HTR-8/SVneo (cell line): Measurements from ENCODE around the gene PRPS1.
"Not testable (repeated sequence)": the region's sequence is repeated elsewhere in the genome, so short reads cannot be mapped to it uniquely, and the experiment has no call there.

Experiments
- DNase-seq: peaks from one replicate; pipeline ENCODE4 v3.0.0; 2011; ENCODE audit warnings: low spot score, mixed read lengths; ENCODE audit not compliant: insufficient read length
- FAIRE-seq: peaks from 2 replicates; lab custom pipeline; 2011; peaks lifted over from hg19 to GRCh38; lab: Jason Lieb, UNC

PRPS1 gene

GRCh38 chrX:107672955-107673378, 44.7 kb downstream of the PRPS1 start:
- FAIRE-seq: no peak

DNA sequence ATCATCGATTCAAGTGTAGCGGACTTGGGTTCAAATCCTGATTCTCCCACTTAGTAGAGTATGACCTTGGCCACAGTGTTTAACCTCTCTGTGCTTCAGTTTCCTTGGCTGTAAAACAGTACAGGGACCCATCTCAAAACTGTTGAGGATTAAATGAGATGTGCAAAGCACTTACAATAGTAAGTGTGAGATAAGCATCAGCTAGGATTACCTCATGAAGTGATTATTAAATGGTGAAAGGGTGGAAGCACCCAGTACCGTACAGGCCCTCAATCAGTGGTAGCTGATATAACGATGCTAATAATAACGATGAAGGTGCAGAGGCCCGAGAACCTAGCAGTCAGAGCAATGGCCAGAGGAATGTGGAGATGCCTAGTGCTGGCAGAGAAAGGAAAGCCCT, 45.1 kb downstream of the PRPS1 start:
- FAIRE-seq (no peak), DNase-seq (no peak)

More at GRCh38 chrX:107672955-107673378, 44.7 kb downstream of the PRPS1 start:
- DNase-seq: no peak

DNA sequence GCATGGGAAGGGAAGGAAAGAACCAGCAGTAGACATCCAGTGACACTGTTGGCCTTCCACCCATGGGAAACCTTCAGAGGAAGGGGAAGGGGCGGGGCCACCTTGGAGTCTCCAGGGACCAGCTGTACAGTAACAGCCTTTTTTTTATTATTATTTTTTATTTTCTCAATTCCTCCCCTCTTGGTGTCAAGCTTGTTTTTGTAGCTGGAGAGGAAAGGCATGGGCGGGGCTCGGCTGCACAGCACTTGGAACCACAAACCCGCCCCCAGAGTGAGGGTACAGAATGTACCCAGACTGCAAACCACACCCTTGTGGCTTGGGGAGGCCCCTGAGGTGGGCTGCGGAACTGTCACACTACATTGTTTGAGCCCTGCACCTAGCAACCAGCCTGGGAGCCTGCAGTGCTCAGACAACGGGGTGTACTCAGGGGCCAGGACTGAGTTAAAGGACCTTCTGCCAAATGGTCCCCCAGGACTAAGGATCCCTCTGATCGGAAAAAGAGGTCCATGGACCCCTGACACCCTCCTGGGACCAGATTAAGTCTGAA, 45.7 kb downstream of the PRPS1 start:
- DNase-seq (no peak), FAIRE-seq (no peak)

GRCh38 chrX:107674480-107675364, 46.4 kb downstream of the PRPS1 start:
- DNase-seq (no peak), FAIRE-seq (no peak)

- DNase-seq (no peak), FAIRE-seq (no peak)
These were observed 47.0 kb downstream of the PRPS1 start for GRCh38 chrX:107675365-107675654.

GRCh38 chrX:107675823-107676555, 47.7 kb downstream of the PRPS1 start:
- FAIRE-seq: no peak
- DNase-seq: no peak

DNA sequence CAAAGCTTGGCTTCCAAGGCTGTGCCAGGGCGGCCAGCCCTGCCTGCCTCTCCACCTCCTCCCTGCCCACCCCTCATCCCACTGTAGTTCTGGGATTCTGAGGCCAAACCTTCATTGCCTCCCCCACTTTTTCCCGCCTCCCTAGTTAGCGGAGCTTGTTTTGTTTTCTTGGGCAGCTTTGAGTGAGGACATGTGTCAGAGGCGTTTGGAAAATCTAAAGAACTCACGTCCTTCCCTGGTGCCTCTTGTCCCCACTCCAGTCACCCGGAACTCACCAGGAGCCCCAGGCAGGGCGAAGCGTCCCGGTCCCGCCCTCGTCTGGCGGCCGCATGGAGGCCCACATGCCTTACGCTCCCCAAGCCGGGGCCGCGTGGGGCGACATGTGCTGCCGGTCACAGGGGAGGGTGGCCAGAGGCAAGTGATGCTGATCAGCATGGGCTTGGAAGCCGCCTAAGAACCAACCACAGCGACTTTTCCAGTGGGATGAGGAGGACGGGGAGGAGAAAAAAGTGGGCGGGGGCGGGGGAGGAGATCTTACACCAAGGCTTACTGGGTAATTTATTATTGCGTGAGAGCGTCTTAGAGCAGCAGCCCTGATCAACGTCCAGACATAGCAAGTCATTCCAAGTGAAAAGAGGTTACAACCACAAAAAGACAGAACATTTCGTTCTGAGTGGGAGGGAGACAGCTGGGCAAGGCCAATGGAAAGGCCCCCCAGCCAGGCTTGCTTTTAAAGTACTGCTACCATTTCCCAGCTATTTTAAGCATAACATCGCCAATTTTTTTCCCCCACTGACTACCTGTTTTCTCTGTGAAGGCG, 48.5 kb downstream of the PRPS1 start:
- FAIRE-seq: no peak
- DNase-seq: no peak

GRCh38 chrX:107677501-107677901, 49.2 kb downstream of the PRPS1 start:
- FAIRE-seq (no peak), DNase-seq (no peak)

GRCh38 chrX:107677909-107678308, 49.6 kb downstream of the PRPS1 start:
- DNase-seq (no peak), FAIRE-seq (no peak)

GRCh38 chrX:107678957-107679740, 50.8 kb downstream of the PRPS1 start:
- FAIRE-seq: no peak
- DNase-seq: no peak

- no peak for FAIRE-seq
These were observed 53.9 kb downstream of the PRPS1 start for GRCh38 chrX:107682256-107682655.

GRCh38 chrX:107683124-107683895, 55.0 kb downstream of the PRPS1 start:
- DNase-seq (no peak), FAIRE-seq (no peak)

More at GRCh38 chrX:107682256-107682655, 53.9 kb downstream of the PRPS1 start:
- DNase-seq: no peak

- DNase-seq (no peak), FAIRE-seq (no peak)
These were observed 55.6 kb downstream of the PRPS1 start for GRCh38 chrX:107683931-107684330.

DNA sequence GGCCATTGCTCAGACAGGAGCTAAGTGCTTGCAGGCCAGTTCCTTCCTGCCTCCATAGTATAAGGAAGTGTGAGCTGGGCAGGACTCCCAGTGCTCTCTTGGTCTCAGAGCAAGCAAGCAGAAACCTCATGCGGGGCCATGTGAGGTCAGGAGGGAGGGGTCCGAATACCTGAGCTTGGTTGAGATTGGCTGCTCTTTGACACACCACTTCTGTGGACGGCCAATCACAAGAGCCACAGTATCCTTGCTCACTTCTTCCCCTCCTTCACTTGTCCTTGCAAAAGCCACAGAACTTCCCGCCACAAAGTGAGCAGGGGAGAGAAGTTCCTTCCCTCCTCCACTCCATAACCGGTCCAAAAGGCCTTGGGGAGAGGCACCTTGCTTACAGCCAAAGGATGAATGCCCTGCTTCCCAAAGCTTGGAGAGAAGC, 56.7 kb downstream of the PRPS1 start:
- FAIRE-seq: no peak
- no peak for DNase-seq

DNA sequence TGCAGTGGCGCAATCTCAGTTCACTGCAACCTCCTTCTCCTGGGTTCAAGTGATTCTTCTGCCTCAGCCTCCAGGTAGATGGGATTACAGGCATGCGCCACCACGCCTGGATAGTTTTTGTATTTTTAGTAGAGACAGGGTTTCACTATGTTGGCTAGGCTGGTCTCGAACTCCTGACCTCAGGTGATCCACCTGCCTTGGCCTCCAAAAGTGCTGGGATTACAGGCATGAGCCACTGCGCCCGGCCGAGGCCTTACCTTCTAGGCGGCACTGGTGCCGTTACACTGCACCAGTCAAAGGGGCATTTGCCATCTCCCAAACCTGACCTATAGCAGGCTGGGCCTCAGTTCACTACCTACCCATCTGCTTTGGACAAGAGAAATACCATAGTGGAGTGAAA, 57.3 kb downstream of the PRPS1 start:
- not testable (repeated sequence) for DNase-seq, FAIRE-seq

- no peak for DNase-seq
- FAIRE-seq: no peak
These were observed 57.7 kb downstream of the PRPS1 start for GRCh38 chrX:107686026-107686425.

DNA sequence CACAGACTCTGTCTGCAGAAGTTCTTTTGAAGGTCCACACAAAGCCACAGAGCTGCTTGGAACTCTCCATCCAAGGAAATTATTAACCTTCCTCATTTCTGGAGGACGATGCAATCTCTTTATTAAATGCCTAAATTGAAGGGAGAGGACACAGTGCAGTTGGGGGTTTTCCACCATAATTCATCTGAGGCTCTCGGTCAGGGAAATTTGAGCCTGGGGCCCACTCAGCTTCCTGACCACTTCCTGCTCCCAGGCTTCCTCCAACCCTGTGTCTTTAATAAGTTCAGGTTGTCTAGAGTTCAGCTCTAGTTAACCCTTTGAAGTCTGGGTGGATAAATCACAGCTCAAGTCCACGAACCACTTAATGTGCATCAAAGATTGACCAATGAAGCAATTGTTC, 58.5 kb downstream of the PRPS1 start:
- peak; percentile 8 for DNase-seq
- no peak for FAIRE-seq

GRCh38 chrX:107687445-107687844, 59.1 kb downstream of the PRPS1 start:
- DNase-seq: no peak
- FAIRE-seq: no peak

DNA sequence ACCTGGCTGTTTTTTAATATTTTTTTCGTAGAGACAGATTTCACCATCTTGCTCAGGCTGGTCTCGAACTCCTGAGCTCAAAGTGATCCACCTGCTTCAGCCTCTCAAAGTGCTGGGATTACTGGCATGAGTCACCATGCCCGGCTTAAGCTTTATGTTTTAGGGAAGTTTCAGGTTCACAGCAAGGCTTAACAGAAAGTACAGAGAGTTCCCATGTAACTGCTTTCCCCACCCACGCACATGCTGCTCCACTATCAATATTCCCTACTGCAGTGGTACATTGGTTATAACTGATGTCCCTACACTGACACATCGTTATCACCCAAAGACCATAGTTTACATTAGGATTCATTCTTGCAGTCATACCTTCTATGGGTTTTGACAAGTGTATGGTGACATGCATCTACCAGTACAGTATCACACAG, 62.7 kb downstream of the PRPS1 start:
- DNase-seq (no peak), FAIRE-seq (no peak)
